GM12891 (cell line): Measurements from ENCODE around the gene CDK6.
"Not testable (repeated sequence)": the region's sequence is repeated elsewhere in the genome, so short reads cannot be mapped to it uniquely, and the experiment has no call there.

Experiments used
- DNase-seq: peaks from one replicate; pipeline ENCODE4 v3.0.0; 2011; ENCODE audit warnings: low spot score; ENCODE audit not compliant: insufficient read length
- FAIRE-seq: peaks from 2 replicates; lab custom pipeline; 2011; peaks lifted over from hg19 to GRCh38; lab: Jason Lieb, UNC
- PAX5 ChIP-seq: IDR thresholded peaks from 2 replicates; pipeline ENCODE4 v1.6.1; 2011; ENCODE audit warnings: low read length, moderate library complexity, mild to moderate bottlenecking; ENCODE audit not compliant: insufficient read depth, severe bottlenecking
- POLR2A ChIP-seq: IDR thresholded peaks from 2 replicates; pipeline ENCODE4 v1.6.1; 2011; ENCODE audit warnings: low read depth, low read length, control low read depth
- POLR2AphosphoS5 ChIP-seq: IDR thresholded peaks from 2 replicates; pipeline ENCODE4 v1.6.1; 2011; ENCODE audit warnings: low read depth, low read length, control low read depth
- POU2F2 ChIP-seq: IDR thresholded peaks from 2 replicates; pipeline ENCODE4 v1.6.1; 2011; ENCODE audit warnings: low read depth, mild to moderate bottlenecking, control low read depth, low read length, moderate library complexity
- SPI1 ChIP-seq: IDR thresholded peaks from 2 replicates; pipeline ENCODE4 v1.6.1; 2011; ENCODE audit warnings: low read depth, low read length, control low read depth
- TAF1 ChIP-seq: IDR thresholded peaks from 2 replicates; pipeline ENCODE4 v1.6.1; 2011; ENCODE audit warnings: low read depth, low read length, control low read depth

The CDK6 gene

DNA sequence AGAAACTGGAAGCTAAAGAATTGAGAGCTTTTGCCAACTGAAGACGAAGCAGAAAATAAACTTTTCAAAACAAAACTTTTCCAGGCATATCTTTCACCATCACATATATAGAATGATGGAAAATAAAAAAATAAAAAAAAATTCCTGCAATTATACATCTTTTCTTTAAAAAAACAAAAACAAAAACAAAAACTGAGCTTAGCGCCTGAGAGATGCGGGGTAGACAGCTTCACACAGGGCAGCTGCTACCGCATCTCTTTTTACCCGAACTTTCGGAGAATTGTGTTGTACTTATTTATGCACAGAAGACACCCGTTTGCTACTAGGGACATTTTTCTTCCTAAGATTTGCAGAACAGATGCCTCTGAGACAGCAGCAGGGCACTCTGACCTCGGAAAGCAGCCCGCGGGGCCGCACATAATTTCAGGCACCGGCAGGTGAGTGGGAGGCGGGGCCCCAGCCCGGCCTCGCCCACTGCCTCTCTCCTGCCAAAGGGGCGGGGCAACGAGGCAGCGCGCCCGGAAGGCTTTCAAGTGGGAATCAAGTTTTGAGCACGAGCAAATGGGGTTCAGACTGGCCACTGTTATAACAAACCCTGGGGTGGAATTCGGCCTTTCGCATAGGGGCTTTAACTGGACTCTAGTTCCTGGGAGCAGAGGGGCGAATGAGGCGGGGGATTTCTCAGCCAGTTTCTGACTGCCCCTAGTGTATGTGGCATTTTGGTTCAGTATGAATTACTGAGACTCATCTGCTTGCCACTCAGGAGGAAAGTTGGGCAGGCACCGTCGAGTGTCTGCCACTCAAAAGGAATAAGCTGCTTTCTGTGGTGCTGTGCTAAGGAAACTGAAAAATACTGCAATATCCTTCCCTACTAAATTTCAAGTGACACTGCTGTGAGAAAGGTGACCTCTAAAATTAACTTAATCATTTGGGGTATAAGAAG lies 227.7 kb downstream of the CDK6 start:
- DNase-seq (no peak), FAIRE-seq (no peak)
- TF ChIP-seq TAF1 (no peak), SPI1 (no peak), POLR2A (no peak), PAX5 (no peak)

DNA sequence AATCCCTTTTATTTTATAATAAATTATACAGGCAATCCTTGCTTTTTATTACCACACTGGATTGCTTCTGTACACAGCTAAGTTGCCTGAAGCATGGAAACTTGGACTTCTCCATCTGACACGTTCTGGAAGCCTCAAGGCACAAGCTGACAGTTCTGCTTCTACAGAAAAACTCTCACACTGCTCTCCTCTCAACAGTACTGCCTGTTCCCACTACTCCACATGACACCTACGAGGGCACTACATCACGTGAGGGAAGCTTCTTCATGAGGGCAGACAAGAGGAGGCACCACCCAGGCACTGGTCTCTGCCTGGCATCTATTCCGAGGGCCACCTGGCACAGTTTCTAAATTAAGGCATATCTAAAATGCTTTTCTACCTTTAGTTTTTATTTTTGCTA lies 229.4 kb downstream of the CDK6 start:
- no peak for TF ChIP-seq PAX5
- no peak for TF ChIP-seq POLR2A
- no peak for TF ChIP-seq POU2F2
- no peak for TF ChIP-seq POLR2AphosphoS5
- no peak for TF ChIP-seq TAF1
- no peak for TF ChIP-seq SPI1
- no peak for FAIRE-seq
- DNase-seq, result no peak

DNA sequence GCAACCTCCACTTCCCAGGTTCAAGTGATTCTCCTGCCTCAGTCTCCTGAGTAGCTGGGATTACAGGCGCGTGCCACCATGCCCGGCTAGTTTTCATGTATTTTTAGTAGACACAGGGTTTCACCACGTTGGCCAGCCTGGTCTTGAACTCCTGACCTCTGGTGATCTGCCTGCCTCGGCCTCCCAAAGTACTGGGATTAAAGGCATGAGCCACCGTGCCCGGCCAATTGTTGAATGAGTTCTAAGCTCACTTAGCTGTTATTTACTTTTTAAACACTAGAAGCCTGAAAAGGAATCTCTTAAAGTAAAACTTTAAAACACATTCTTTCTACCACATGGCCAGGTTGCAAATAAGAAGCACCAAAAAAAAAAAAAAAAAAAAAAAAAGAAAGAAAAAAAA lies 231.9 kb downstream of the CDK6 start:
- FAIRE-seq, DNase-seq: not testable (repeated sequence)

DNA sequence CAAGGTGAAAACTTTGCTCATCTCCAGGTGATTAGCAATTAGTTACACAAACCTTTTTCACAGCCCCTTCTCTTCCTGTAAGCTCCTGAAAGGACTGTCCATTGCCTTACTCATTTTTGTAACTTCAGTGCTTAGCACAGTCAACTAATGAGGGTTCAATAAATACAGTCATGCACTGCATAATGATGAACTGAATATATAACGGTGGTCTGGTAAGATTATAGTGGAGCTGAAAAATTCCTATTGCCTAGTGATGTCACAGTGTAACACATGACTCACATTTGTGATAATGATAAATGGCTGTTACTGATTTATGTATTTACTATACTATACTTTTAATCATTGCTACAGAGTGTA lies 233.3 kb downstream of the CDK6 start:
- FAIRE-seq, result no peak
- DNase-seq, result no peak
- TF ChIP-seq SPI1 (no peak), POU2F2 (no peak), PAX5 (no peak), POLR2A (no peak), POLR2AphosphoS5 (no peak), TAF1 (no peak)

DNA sequence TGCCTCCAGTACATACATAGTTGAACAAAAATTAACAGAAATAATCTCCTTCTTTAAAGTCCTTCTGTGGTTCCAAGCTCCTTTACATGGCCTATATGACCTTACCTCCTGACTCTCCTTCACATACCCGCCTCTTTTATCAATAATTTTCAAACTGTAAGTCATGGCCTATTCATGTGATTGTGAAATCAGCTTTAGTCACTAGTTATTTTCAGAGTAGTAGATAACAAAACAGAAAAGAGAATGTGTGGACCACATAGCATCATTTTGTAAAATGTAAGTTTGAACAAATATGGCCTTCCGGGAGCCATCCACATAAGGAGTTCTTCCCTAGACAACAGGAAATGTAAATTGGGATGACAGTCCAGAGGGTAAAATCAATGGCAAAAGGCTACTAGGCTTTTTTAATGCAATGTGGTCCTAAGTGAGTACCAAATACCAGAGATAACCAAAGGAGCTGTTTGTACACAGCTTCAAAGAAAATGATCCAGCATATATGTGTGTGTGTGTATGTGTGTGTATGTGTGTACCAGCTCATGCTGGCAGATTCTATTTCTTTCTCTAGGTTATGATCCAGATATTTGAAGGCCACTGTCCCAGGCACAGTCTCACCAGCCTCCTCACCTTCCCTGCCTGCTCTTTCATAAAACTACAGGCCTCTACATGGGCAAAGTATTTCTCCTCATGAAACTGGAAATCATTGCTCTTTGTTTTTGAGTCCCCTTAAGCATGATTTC lies 233.9 kb downstream of the CDK6 start:
- FAIRE-seq (no peak), DNase-seq (no peak)
- TF ChIP-seq POLR2A (no peak), PAX5 (no peak), POLR2AphosphoS5 (no peak), SPI1 (no peak), TAF1 (no peak), POU2F2 (no peak)

DNA sequence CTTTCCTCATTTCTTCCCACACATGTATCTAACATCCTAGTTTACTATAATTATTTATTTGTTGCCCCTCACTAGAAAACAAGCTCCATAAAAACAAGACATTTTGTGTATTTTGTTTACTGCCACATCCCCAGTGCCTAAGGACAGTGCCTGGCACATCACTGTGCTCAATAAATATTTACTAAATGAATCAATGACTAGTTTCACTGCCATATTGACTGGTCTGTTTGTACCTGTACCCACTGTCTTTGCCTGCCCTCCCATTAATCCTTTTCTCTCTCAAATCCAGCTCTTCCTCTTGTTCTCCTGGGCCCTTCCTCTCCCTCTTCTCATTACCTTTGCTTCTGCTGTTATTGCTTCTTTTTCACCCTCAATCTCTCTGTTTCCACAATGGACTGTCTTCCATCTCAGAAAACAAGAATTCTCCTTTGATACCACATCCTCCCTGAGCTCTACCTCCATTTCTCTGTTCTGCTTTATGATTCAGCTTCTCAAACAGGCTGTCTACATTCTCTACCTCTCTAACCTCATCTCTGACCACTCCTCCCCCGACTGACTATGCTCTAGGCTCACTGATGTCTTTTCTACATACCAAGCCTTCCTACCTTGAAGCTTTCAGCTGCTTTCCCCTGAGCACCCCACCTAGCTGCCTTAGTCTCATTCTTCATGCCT lies 237.9 kb downstream of the CDK6 start:
- peak; percentile 65 for FAIRE-seq
- DNase-seq, result no peak

DNA sequence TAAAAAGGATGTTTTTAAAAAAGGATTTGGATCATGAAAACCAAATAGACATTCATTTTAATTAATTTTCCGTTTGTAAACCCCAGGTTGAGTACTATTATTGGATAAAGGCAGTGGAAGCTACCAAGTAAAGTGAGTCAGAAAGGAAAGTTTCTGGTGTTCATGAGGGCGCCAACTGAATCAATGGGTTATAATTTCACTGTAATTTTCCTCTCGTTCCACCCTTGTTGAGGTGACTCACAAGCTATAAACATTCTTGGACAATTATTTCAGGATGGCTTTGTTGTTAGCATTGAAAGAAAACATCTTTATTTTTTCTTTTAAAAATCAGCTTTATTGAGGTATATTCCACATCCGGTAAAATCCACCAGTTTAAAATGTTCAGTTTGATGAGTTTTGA lies 241.1 kb downstream of the CDK6 start:
- DNase-seq (no peak), FAIRE-seq (no peak)
- no peak for TF ChIP-seq PAX5
- no peak for TF ChIP-seq POU2F2
- no peak for TF ChIP-seq SPI1
- no peak for TF ChIP-seq TAF1
- TF ChIP-seq POLR2A, result no peak
- no peak for TF ChIP-seq POLR2AphosphoS5

More for the DNA sequence above, 237.9 kb downstream of the CDK6 start:
- TF ChIP-seq SPI1 (peak; percentile 72), POLR2AphosphoS5 (no peak)

DNA sequence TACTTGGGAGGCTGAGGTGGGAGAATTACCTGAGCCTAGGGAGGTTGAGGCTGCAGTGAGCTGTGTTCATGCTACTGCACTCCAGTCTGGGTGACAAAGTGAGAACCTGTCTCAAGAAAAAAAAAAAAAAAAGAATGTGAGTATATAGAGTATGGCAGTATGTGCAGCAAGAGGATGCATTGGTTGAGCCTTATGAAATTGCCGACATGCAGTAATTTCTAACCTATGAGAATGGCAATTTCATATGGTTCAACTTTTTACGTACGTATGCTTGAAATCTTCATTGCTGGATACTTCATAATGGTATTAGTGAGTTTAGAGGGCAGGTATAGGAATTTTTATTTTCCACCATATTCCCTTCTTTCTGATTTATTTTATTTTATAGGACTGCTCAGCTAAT lies 241.6 kb downstream of the CDK6 start:
- TF ChIP-seq POLR2AphosphoS5 (no peak), POU2F2 (no peak), TAF1 (no peak), POLR2A (no peak), SPI1 (no peak), PAX5 (no peak)
- FAIRE-seq (no peak), DNase-seq (no peak)

DNA sequence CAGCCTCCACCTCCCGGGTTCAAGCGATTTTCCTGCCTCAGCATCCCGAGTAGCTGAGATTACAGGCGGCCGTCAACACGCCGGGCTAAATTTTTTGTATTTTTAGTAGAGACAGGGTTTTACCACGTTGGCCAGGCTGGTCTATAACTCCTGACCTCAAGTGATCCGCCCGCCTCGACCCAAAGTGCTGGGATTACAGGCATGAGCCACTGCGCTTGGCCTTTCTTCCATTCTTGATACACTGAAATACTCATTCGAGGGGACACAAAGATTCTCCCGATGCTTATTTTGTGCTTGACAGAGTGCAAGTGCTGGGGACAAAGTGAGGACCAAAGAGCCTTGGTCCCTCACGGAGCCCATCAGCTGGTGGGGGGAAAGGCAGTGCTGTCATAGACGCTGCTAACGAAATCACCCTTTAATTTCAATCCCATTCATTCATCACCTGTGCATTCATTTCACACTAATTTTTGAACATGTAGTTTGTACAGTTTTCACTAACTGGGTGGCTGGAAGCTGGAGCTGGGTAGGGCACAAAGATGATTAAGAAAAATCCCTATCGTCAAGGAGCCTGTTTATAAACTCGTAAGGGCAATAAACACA lies 245.6 kb downstream of the CDK6 start:
- no peak for FAIRE-seq
- TF ChIP-seq SPI1 (no peak), POLR2AphosphoS5 (no peak), PAX5 (no peak), POU2F2 (no peak), POLR2A (no peak), TAF1 (no peak)
- DNase-seq, result no peak
